Osteocyte (in vitro differentiated cells): ENCODE measurements around the gene F5. TPM values are rescaled to one million over a fixed set of nuclear protein-coding genes. Genes with fewer than 3 reads are reported as not detected.

Experiments used
- DNase-seq: peaks from one replicate; pipeline ENCODE4 v3.0.0; 2021; ENCODE audit warnings: mixed read lengths; ENCODE audit not compliant: unreplicated experiment; ENCODE audit errors: extremely low spot score
- H3K27ac Mint-ChIP-seq: one replicate; pipeline ENCODE4 v1.8.0; 2021; ENCODE audit warnings: mild to moderate bottlenecking, mixed read lengths; ENCODE audit not compliant: unreplicated experiment
- H3K27me3 Mint-ChIP-seq: one replicate; pipeline ENCODE4 v1.8.0; 2021; ENCODE audit warnings: mixed read lengths; ENCODE audit not compliant: unreplicated experiment
- H3K36me3 Mint-ChIP-seq: one replicate; pipeline ENCODE4 v1.8.0; 2021; ENCODE audit warnings: mixed read lengths; ENCODE audit not compliant: unreplicated experiment
- H3K4me1 Mint-ChIP-seq: one replicate; pipeline ENCODE4 v1.8.0; 2021; ENCODE audit warnings: mixed read lengths; ENCODE audit not compliant: unreplicated experiment
- H3K4me3 Mint-ChIP-seq: one replicate; pipeline ENCODE4 v1.8.0; 2021; ENCODE audit warnings: mild to moderate bottlenecking, moderate library complexity, mixed read lengths; ENCODE audit not compliant: unreplicated experiment
- H3K9me3 Mint-ChIP-seq: one replicate; pipeline ENCODE4 v1.8.0; 2021; ENCODE audit warnings: mixed read lengths; ENCODE audit not compliant: unreplicated experiment
- total RNA-seq: library from RNA; stranded (reverse); gene quantifications from 2 replicates; pipeline ENCODE4 v1.2.1, GENCODE V29; 2021
- TF ChIP-seq, protein P1 (sequence below): fragments of 200-600 bp; sonication (generic); IDR thresholded peaks from 2 replicates; pipeline ENCODE4 v1.5.0; 2021; ENCODE audit warnings: antibody characterized with exemption, mild to moderate bottlenecking, moderate library complexity

Gene F5
- total RNA-seq, 1 donor from 2014 or later: not detected

DNA sequence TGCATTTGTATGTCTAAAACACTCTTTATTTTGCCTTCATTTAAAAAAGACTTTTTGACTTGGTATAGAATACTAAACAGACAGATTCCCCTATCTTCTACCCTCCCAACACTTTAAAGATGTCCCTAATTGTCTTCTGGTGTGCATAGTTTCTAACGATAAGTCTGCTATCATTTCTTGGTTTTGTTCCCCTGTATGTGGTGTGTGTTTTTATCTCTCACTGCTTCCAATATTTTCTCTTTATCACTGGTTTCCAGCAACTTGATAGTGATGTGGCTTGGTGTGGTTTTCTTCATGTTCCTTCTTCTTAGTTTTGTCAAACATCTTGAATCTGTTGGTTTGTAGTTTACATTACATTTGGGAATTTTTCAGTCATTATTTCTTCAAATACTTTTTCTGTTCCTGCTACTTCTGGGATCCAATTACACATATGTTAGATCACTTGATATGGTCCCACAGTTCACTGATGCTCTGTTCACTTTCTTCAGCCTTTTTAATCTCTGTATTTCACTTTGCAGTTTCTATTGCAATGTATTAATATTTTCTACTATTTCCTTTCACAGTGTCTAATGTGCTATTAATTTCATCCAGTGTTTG lies 23.2 kb downstream of the F5 start:
- TF ChIP-seq, protein P1, sequence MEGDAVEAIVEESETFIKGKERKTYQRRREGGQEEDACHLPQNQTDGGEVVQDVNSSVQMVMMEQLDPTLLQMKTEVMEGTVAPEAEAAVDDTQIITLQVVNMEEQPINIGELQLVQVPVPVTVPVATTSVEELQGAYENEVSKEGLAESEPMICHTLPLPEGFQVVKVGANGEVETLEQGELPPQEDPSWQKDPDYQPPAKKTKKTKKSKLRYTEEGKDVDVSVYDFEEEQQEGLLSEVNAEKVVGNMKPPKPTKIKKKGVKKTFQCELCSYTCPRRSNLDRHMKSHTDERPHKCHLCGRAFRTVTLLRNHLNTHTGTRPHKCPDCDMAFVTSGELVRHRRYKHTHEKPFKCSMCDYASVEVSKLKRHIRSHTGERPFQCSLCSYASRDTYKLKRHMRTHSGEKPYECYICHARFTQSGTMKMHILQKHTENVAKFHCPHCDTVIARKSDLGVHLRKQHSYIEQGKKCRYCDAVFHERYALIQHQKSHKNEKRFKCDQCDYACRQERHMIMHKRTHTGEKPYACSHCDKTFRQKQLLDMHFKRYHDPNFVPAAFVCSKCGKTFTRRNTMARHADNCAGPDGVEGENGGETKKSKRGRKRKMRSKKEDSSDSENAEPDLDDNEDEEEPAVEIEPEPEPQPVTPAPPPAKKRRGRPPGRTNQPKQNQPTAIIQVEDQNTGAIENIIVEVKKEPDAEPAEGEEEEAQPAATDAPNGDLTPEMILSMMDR: no peak
- H3K36me3 Mint-ChIP-seq: no peaks in the 10 kb centered on the region
- peaks cover 8% of the 10 kb centered on the region for H3K9me3 Mint-ChIP-seq
- no peaks in the 10 kb centered on the region for H3K4me1 Mint-ChIP-seq
- no peak for DNase-seq
- H3K27ac Mint-ChIP-seq: no peak overlapping the region
- peaks cover 25% of the 10 kb centered on the region for H3K27me3 Mint-ChIP-seq
- H3K4me3 Mint-ChIP-seq: no peak overlapping the region

DNA sequence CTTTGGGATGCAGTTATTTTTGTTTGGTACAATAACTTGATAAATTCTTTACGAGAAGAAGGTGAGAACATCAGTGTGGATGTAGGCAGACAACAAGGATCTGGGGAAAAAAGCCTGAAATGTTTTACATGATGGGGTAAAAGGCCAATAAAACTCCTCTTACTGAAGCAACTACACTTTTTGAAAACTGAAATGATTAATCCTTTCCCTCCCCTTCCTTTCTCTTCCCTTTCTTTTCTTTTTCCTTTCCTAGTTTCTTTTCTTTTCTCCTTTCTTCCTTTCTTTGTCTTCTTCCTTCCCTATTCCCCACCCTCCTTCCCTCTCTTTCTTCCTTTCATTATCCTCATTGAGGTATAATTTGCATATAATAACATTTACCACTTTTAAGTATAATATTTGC lies 24.6 kb downstream of the F5 start:
- Mint-ChIP-seq H3K27ac (no peak overlapping the region), H3K27me3 (peaks cover 28% of the 10 kb centered on the region), H3K4me3 (no peak overlapping the region), H3K4me1 (no peaks in the 10 kb centered on the region), H3K36me3 (no peaks in the 10 kb centered on the region), H3K9me3 (peaks cover 8% of the 10 kb centered on the region)
- TF ChIP-seq, protein P1: no peak
- no peak for DNase-seq

DNA sequence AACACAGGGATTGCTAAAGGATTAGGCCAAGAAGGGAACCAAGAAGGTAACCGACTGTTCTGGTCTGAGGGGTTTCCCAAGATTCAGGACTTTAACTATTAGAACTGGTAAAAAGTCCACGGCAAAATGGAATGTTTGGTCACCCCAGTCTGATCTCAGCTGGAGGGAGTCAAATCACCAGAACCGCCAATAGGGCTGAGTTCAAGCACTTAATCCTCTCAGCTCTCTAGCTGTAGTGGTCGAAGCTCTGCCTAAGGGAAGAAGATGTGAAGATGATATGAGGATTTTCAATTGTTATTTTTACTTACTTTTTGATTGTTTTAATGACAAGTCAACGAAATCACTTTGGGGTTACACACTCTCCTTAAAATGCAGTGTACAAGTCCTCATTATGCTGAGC lies 29.1 kb downstream of the F5 start:
- H3K27me3 Mint-ChIP-seq: peaks cover 33% of the 10 kb centered on the region
- TF ChIP-seq, protein P1: no peak
- no peak for DNase-seq
- no peak overlapping the region for H3K27ac Mint-ChIP-seq
- no peak overlapping the region for H3K4me3 Mint-ChIP-seq
- no peaks in the 10 kb centered on the region for H3K9me3 Mint-ChIP-seq
- no peaks in the 10 kb centered on the region for H3K36me3 Mint-ChIP-seq
- no peaks in the 10 kb centered on the region for H3K4me1 Mint-ChIP-seq

DNA sequence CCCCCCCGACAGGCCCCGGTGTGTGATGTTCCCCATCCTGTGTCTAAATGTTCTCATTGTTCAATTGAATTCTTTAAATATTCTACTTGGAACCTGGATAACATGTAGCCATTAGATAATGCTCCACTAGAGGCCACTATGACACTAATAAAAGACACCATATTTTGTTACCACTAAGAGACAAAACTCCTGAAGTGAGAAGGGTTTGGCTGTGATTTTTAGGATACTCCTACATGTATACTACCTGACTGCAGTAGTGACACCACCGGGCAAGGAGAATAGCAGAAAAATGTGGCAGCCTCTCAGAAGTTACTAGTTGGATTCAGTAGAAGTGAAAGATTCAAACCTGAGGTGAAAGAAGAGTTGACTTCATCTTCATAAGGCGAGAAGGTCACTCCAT lies 36.0 kb downstream of the F5 start:
- TF ChIP-seq, protein P1: peak; percentile 58

DNA sequence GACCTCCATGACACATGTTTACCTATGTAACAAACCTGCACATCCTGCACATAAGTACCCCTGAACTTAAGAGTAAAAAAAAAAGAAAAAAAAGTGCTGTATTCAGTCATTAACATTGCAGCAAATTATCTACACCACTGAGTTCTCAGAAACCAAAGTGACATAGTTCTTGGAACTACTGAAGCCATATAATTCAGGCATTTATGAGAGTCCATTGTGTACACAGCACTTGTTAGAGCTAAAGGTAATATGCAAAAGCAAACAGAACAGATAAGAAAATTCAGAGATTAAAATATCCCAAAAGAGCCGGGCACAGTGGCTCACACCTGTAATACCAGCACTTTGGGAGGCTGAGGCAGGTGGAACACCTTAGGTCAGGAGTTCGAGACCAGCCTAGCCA lies 38.0 kb downstream of the F5 start:
- Mint-ChIP-seq H3K4me3 (no peak overlapping the region), H3K27me3 (peaks cover 31% of the 10 kb centered on the region), H3K9me3 (no peaks in the 10 kb centered on the region), H3K36me3 (no peaks in the 10 kb centered on the region), H3K27ac (no peak overlapping the region), H3K4me1 (no peaks in the 10 kb centered on the region)
- no peak for DNase-seq
- TF ChIP-seq, protein P1: no peak

More for the DNA sequence above, 36.0 kb downstream of the F5 start:
- no peaks in the 10 kb centered on the region for H3K9me3 Mint-ChIP-seq
- no peaks in the 10 kb centered on the region for H3K36me3 Mint-ChIP-seq
- no peak overlapping the region for H3K27ac Mint-ChIP-seq
- H3K4me1 Mint-ChIP-seq: no peaks in the 10 kb centered on the region
- DNase-seq: no peak
- H3K27me3 Mint-ChIP-seq: peaks cover 30% of the 10 kb centered on the region
- H3K4me3 Mint-ChIP-seq: no peak overlapping the region
